ENCODE results near the gene OR2H2.

Gene OR2H2

GRCh38 chr6:29558439-29559079 lies 26.4 kb upstream of the OR2H2 start:
- DNase-seq (ENCODE audit: low spot score), result no peak
- TF ChIP-seq CTCF (IDR thresholded peaks at IDR 0.05; ENCODE audit: extremely low read depth, missing control alignments), result no peak

GRCh38 chr6:29559524-29560287 lies 25.2 kb upstream of the OR2H2 start, which contains the start of gene UBD:
Gene UBD (minus strand): TSS chr6:29559732. CDS start chr6:29559701, 31 bp downstream.
- peak; percentile 39 for DNase-seq (ENCODE audit: low spot score)
- TF ChIP-seq CTCF (IDR thresholded peaks at IDR 0.05; ENCODE audit: extremely low read depth, missing control alignments), result no peak

DNA sequence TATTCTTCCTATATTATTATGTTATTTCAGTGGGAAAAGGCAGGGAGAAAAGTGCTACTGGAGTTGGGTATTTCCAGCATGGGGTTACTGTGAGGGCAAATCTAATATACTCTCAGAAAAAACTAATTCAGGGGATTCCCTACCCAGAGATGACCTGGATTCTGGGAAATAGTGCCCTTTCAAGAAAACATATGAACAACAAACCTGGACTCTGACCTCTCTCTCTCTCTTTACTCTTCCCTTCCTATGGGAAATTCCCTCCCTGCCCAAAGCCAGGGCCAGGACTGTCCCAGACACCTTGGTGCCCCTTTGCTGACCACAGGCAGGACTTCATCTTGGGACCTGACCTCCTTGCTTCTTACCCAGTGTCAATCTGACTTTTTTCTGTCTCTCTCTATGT lies 23.8 kb upstream of the OR2H2 start:
- no peak for DNase-seq (ENCODE audit: low spot score)
- TF ChIP-seq CTCF (IDR thresholded peaks at IDR 0.05; ENCODE audit: extremely low read depth, missing control alignments), result no peak

- no peak for TF ChIP-seq CTCF (IDR thresholded peaks at IDR 0.05; ENCODE audit: extremely low read depth, missing control alignments)
- no peak for DNase-seq (ENCODE audit: low spot score)
These were observed 23.2 kb upstream of the OR2H2 start for GRCh38 chr6:29561606-29562181.

- no peak for DNase-seq (ENCODE audit: low spot score)
- no peak for TF ChIP-seq CTCF (IDR thresholded peaks at IDR 0.05; ENCODE audit: extremely low read depth, missing control alignments)
These were observed 21.4 kb upstream of the OR2H2 start for GRCh38 chr6:29563435-29563965.

DNA sequence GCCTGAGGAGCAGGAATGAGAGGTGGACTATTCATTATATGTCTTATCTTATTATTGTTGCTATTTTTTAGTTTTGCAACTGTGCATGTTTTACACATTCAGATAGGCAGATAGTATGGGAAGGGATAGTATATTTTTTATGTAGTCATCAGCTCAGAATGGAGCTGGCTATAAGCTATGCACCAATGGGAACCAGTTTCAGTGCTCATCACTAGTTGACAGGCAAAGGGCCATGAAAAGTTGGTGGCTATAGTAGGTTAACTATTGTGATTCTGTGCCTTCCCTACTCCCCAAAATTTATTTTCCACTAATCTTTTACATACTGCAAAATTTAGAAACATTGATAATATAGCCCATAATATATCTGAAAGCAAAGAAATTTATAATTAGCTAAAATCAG lies 20.0 kb upstream of the OR2H2 start:
- DNase-seq (ENCODE audit: low spot score), result peak; percentile 58
- TF ChIP-seq CTCF (IDR thresholded peaks at IDR 0.05; ENCODE audit: extremely low read depth, missing control alignments), result no peak

DNA sequence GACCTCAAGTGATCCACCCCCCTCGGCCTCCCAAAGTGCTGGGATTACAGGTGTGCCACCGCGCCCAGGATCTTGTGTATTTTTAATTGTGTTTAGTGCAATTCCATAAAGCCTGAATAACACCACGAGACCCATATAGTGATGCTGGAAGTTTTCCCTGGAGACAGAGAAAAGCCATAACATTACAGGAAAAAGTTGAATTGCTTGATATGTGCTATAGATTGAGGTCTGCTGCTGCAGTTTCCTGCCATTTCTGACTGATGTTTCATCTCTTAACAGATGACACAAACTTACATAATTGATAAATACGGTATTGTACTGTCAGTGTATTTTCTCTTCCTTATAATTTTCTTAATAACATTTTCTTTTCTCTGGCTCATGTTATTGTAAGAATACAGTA lies 18.1 kb upstream of the OR2H2 start:
- TF ChIP-seq CTCF (IDR thresholded peaks at IDR 0.05; ENCODE audit: extremely low read depth, missing control alignments), result no peak
- DNase-seq (ENCODE audit: low spot score), result no peak
